Adrenal gland (tissue), 12 donors: Measurements from ENCODE around the gene ORMDL3. TPM values are rescaled to one million over a fixed set of nuclear protein-coding genes. Genes with fewer than 3 reads are reported as not detected.

ENCODE experiments used
- DNase-seq, 7 donors: peaks; one replicate each; pipeline ENCODE4 v3.0.0-alpha.2; 2019 to 2020
- H3K27ac ChIP-seq, 5 donors: fragments of 200-600 bp; sonication (generic) in 4 of 5; 1 replicate in 3 of 5; 2 replicates in 2 of 5; pipeline versions ENCODE4 v1.5.1 to v1.8.0; 2016 to 2020; ENCODE audit warnings: mild to moderate bottlenecking in 1 of 5
- H3K27me3 ChIP-seq: fragments of 200-600 bp; 2 replicates; pipeline ENCODE4 v1.8.0; 2021
- H3K36me3 ChIP-seq, 2 donors: fragments of 200-600 bp; replicated peaks in 1 of 2; 1 replicate in 1 of 2; 2 replicates in 1 of 2; pipeline versions ENCODE4 v1.5.1 to v1.8.0; 2018 to 2022
- H3K4me1 ChIP-seq, 2 donors: fragments of 200-600 bp; replicated peaks in 1 of 2; 1 replicate in 1 of 2; 2 replicates in 1 of 2; pipeline versions ENCODE4 v1.5.1 to v1.8.0; 2018 to 2021
- H3K4me3 ChIP-seq, 4 donors: fragments of 200-600 bp; sonication (generic) in 3 of 4; one replicate each; pipeline ENCODE4 v1.5.1; 2016 to 2018
- H3K9me3 ChIP-seq, 3 donors: fragments of 200-600 bp; sonication (generic) in 1 of 3; replicated peaks in 1 of 3; 1 replicate in 2 of 3; 2 replicates in 1 of 3; pipeline versions ENCODE4 v1.5.1 to v1.8.0; 2016 to 2021
- POLR2A ChIP-seq, 2 donors: fragments of 450-650 bp; IDR thresholded peaks; one replicate each; pipeline ENCODE4 v1.6.1; 2017; ENCODE audit warnings: antibody characterized with exemption in 2 of 2, mild to moderate bottlenecking in 2 of 2, moderate library complexity in 1 of 2
- WGBS, 4 donors: extraction: QIAGEN DNeasy Blood & Tissue Kit in 2 of 4; methylation state at CpG; one replicate each; pipeline versions ENCODE4 v1.1.5 to v1.1.7; 2013 to 2017; 5-methylcytosine and 5-hydroxymethylcytosine counted together
- intact Hi-C, 2 donors: fragments of 100-400 bp; cut with DNase I; formaldehyde crosslinking; loops; one replicate each; pipeline versions ENCODE4 v1.14.1 to v1.15.0; 2022 to 2023
- polyA plus RNA-seq, 3 donors: library from polyadenylated mRNA; stranded (reverse); fragments of 200-250 nt in 2 of 3; fragments of 350-450 nt in 1 of 3; fragmentation: Illumina TruSeq in 1 of 3; extraction: RNeasy Lipid Tissue Mini Kit (QIAGEN cat#74804) in 1 of 3; gene quantifications; one replicate each; pipeline ENCODE4 v1.2.3, GENCODE V29; 2013 to 2014
- total RNA-seq, 9 donors: library from RNA; depleted of rRNA in 4 of 9; stranded (reverse); fragments of >200 nt in 4 of 9; fragments of 120-200 nt in 1 of 9; fragmentation: NEBNext Ultra II Directional in 1 of 9; extraction: Animal tissue kit (Norgen Biotek cat#: 25700) in 1 of 9; gene quantifications; one replicate each; pipeline versions ENCODE4 v1.1.0 to v1.2.4, GENCODE V29; 2013 to 2023
- TF ChIP-seq, protein P1 (sequence below), 6 experiments: fragments of 450-650 bp in 4 of 6; fragments of 200-600 bp in 2 of 6; sonication (generic) in 1 of 6; IDR thresholded peaks; 1 replicate in 5 of 6; 2 replicates in 1 of 6; pipeline versions ENCODE4 v1.5.1 to v1.8.0; 2016 to 2021; ENCODE audit warnings: antibody characterized with exemption in 6 of 6, mild to moderate bottlenecking in 2 of 6, moderate library complexity in 1 of 6
- donor health status: healthy with polysubstance abuse.
- donor health status: Bipolar disorder and iron deficiency.
- donor health status: DM: yes; HTN: yes; CAD: no.
- donor health status: DM: no; HTN: no; CAD: no.
- donor health status: DM: no; HTN: no; CAD: no.
- donor health status: DM: yes; HTN: yes; CAD: no.

ORMDL3 gene
- total and polyA plus RNA-seq, 12 donors: 29.1 to 102 (median 51.9) TPM

GRCh38 chr17:39963829-39964228, 36.4 kb upstream of the ORMDL3 start:
- H3K4me3 ChIP-seq: no peak overlapping the region
- no peak overlapping the region for H3K27ac ChIP-seq
- no peaks in the 10 kb centered on the region for H3K9me3 ChIP-seq
- H3K27me3 ChIP-seq: no peaks in the 10 kb centered on the region
- H3K36me3 ChIP-seq: no peaks in the 10 kb centered on the region
- H3K4me1 ChIP-seq: no peaks in the 10 kb centered on the region
- TF ChIP-seq POLR2A (IDR thresholded peaks at IDR 0.05): no peak
- TF ChIP-seq, protein P1, sequence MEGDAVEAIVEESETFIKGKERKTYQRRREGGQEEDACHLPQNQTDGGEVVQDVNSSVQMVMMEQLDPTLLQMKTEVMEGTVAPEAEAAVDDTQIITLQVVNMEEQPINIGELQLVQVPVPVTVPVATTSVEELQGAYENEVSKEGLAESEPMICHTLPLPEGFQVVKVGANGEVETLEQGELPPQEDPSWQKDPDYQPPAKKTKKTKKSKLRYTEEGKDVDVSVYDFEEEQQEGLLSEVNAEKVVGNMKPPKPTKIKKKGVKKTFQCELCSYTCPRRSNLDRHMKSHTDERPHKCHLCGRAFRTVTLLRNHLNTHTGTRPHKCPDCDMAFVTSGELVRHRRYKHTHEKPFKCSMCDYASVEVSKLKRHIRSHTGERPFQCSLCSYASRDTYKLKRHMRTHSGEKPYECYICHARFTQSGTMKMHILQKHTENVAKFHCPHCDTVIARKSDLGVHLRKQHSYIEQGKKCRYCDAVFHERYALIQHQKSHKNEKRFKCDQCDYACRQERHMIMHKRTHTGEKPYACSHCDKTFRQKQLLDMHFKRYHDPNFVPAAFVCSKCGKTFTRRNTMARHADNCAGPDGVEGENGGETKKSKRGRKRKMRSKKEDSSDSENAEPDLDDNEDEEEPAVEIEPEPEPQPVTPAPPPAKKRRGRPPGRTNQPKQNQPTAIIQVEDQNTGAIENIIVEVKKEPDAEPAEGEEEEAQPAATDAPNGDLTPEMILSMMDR (IDR thresholded peaks at IDR 0.05): no peak
- intact Hi-C loops: no loop called here
- no peak for DNase-seq
- 74 to 79% (median 77%) methylated on average over 6 of the region's 6 CpGs for WGBS, 4 donors

DNA sequence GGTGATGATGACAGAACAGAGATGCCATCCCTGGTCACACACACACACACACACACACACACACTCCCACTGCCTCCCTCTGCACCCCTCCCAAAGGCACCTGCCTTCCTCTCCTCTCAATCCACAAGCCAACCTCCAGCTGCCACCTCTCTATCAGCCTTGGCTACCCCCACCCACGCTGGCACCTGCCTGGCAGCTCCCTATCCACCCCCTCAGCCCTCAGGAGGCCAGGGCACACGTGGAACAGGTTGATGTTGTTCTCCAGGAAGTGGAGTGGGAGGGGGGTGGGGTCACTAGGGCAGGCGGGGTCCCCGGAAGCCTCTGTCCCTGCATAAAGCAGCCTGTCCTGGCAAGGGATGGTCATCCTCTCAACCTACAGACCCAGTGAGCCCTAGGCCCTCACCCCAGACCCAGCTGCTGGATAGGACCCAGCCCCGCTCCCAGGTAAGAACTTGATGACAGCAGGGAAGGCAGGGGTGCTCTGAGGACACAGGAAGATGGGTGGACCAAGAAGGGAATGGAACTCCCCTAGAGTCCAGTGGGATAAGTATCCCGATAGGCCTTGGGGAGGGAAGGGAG, 35.3 kb upstream of the ORMDL3 start, which contains the start of gene GSDMA:
Gene GSDMA (plus strand): TSS at position 363 of the 579 bp plus-strand sequence. CDS start 2,684 bp downstream, outside the sequence.
- Histone ChIP-seq H3K27ac (no peak within 1 kb of the TSS), H3K9me3 (no peaks in the 10 kb centered on the region), H3K36me3 (no peaks in the 10 kb centered on the region), H3K27me3 (no peaks in the 10 kb centered on the region), H3K4me3 (no peak within 1 kb of the TSS), H3K4me1 (no peaks in the 10 kb centered on the region)
- no peak for DNase-seq
- WGBS, 4 donors: 57 to 82% (median 76%) methylated on average over 3 to 6 of the region's 6 CpGs
- intact Hi-C loops: no loop called here
- no peak for TF ChIP-seq POLR2A (IDR thresholded peaks at IDR 0.05)
- TF ChIP-seq, protein P1 (IDR thresholded peaks at IDR 0.05): no peak

DNA sequence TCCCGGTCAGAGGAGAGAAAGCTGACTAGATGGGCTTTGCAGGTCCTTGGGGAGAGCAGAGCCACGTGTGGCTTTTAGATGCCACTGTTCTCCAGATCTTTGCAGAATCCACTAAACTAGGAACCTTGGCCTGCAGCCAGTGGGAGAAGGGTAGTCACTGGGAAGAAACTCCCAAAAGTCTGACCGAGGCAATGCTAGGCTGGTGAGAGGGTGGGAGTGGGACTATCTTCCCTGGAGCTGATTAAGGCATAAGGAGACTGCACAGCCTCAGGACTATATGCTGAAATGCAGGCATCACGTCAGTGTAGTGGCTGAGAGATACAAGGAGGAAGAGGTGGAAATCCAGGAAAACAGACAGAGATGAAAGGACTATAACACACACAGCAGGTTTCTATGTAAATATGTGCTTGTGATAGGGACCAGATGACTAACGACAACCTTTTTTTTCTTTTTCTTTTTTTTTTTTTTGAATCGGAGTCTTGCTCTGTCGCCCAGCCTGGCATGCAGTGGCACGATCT, 33.2 kb upstream of the ORMDL3 start:
- Histone ChIP-seq H3K27me3 (no peaks in the 10 kb centered on the region), H3K9me3 (no peaks in the 10 kb centered on the region), H3K27ac (no peak overlapping the region), H3K36me3 (no peaks in the 10 kb centered on the region), H3K4me3 (no peak overlapping the region), H3K4me1 (no peaks in the 10 kb centered on the region)
- no peak for TF ChIP-seq POLR2A (IDR thresholded peaks at IDR 0.05)
- TF ChIP-seq, protein P1 (IDR thresholded peaks at IDR 0.05): no peak
- intact Hi-C loops: no loop called here
- no peak for DNase-seq
- 56 to 72% (median 66%) methylated on average over 8 of the region's 8 CpGs for WGBS, 4 donors

- Histone ChIP-seq H3K27me3 (no peaks in the 10 kb centered on the region), H3K4me3 (no peak overlapping the region), H3K4me1 (no peaks in the 10 kb centered on the region), H3K27ac (no peak overlapping the region), H3K9me3 (no peaks in the 10 kb centered on the region), H3K36me3 (no peaks in the 10 kb centered on the region)
- WGBS, 4 donors: 73 to 84% (median 78%) methylated on average over 3 to 4 of the region's 4 CpGs
- intact Hi-C loops: no loop called here
- TF ChIP-seq POLR2A (IDR thresholded peaks at IDR 0.05): no peak
- TF ChIP-seq, protein P1 (IDR thresholded peaks at IDR 0.05): no peak
- no peak for DNase-seq
Observed at GRCh38 chr17:39955726-39956225, 28.4 kb upstream of the ORMDL3 start.
